GM21576 (cell line): ENCODE data around the gene IFNA21.
A peak's percentile ranks its signal among the peaks of the same experiment; 100 is the strongest.
"Not testable (repeated sequence)": the region's sequence is repeated elsewhere in the genome, so short reads cannot be mapped to it uniquely, and the experiment has no call there.

Experiments
- ATAC-seq: cut with Tn5 transposase; IDR thresholded peaks from one replicate; pipeline ENCODE4 v1.9.1; 2021; ENCODE audit warnings: mild to moderate bottlenecking, moderate library complexity; ENCODE audit not compliant: unreplicated experiment

IFNA21 gene

GRCh38 chr9:21166560-21166959 lies at the start of gene IFNA21:
IFNA21 (minus strand) TSS chr9:21166660; CDS start chr9:21166612, 48 bp downstream.
- not testable (repeated sequence) for ATAC-seq

GRCh38 chr9:21213411-21214326 lies 47.2 kb upstream of the IFNA21 start:
- ATAC-seq = peak; percentile 81

GRCh38 chr9:21212160-21212559 lies 45.7 kb upstream of the IFNA21 start:
- ATAC-seq = not testable (repeated sequence)

- not testable (repeated sequence) for ATAC-seq
These were observed 44.3 kb upstream of the IFNA21 start for GRCh38 chr9:21210782-21211181.

- no peak for ATAC-seq
These were observed 43.9 kb upstream of the IFNA21 start for GRCh38 chr9:21210311-21210710.

GRCh38 chr9:21207043-21207442 lies 40.6 kb upstream of the IFNA21 start, which contains the start of gene IFNA10:
IFNA10 (minus strand) TSS chr9:21207143; CDS start chr9:21207097, 46 bp downstream.
- ATAC-seq = not testable (repeated sequence)

- ATAC-seq = no peak
These were observed 38.7 kb upstream of the IFNA21 start for GRCh38 chr9:21205204-21205603.

- not testable (repeated sequence) for ATAC-seq
These were observed 35.6 kb upstream of the IFNA21 start, which contains the start of gene IFNA7 for GRCh38 chr9:21202105-21202504. IFNA7 (minus strand) TSS chr9:21202205; CDS start chr9:21202165, 40 bp downstream.

GRCh38 chr9:21194867-21195776 lies 28.7 kb upstream of the IFNA21 start:
- ATAC-seq = peak; percentile 93

GRCh38 chr9:21187487-21187886 lies 21.0 kb upstream of the IFNA21 start, which contains the start of gene IFNA4:
IFNA4 (minus strand) TSS chr9:21187587; CDS start chr9:21187531, 56 bp downstream.
- ATAC-seq = not testable (repeated sequence)

- peak; percentile 95 for ATAC-seq
These were observed 16.6 kb upstream of the IFNA21 start for GRCh38 chr9:21182810-21183736.

- no peak for ATAC-seq
These were observed 8.2 kb upstream of the IFNA21 start for GRCh38 chr9:21174671-21175070.

- ATAC-seq = no peak
These were observed 5.7 kb upstream of the IFNA21 start for GRCh38 chr9:21172156-21172555.

GRCh38 chr9:21171351-21171750 lies 4.9 kb upstream of the IFNA21 start:
- no peak for ATAC-seq

- no peak for ATAC-seq
These were observed 944 bp downstream of the IFNA21 start for GRCh38 chr9:21165516-21165915.

GRCh38 chr9:21160178-21160577 lies 6.3 kb downstream of the IFNA21 start:
- peak; percentile 99 for ATAC-seq

GRCh38 chr9:21155501-21155900 lies 11.0 kb downstream of the IFNA21 start:
- ATAC-seq = no peak

GRCh38 chr9:21154018-21154608 lies 12.3 kb downstream of the IFNA21 start:
- ATAC-seq = peak; percentile 90

GRCh38 chr9:21153336-21154017 lies 13.0 kb downstream of the IFNA21 start:
- ATAC-seq = peak; percentile 24
